Stimulated activated effector memory CD8-positive, alpha-beta T cell treated with anti-CD3 and anti-CD28 coated beads, Interleukin-12 subunit alpha, Interleukin-12 subunit beta, amount 100 ng/mL, for 72 hours (primary cell): ENCODE data around the gene TFDP2.
"Not testable (repeated sequence)": the region's sequence is repeated elsewhere in the genome, so short reads cannot be mapped to it uniquely, and the experiment has no call there.

Source experiments
- ATAC-seq: fragments of 150-1000 bp; cut with Tn5 transposase; 2 replicates; pipeline ENCODE4 v1.10.0; 2021
- DNase-seq, 2 donors: peaks; one replicate each; pipeline ENCODE4 v3.0.0; 2021 to 2022; ENCODE audit warnings: low spot score in 2 of 2
- H3K27ac Mint-ChIP-seq: one replicate; pipeline ENCODE4 v1.8.0; 2022; ENCODE audit warnings: mild to moderate bottlenecking, mixed read lengths
- H3K36me3 Mint-ChIP-seq: one replicate; pipeline ENCODE4 v1.8.0; 2022; ENCODE audit warnings: mild to moderate bottlenecking, mixed read lengths
- H3K4me1 Mint-ChIP-seq: one replicate; pipeline ENCODE4 v1.8.0; 2022; ENCODE audit warnings: mixed read lengths
- H3K4me3 Mint-ChIP-seq: one replicate; pipeline ENCODE4 v1.8.0; 2022; ENCODE audit warnings: mild to moderate bottlenecking, mixed read lengths
- H3K9me3 Mint-ChIP-seq: one replicate; pipeline ENCODE4 v1.8.0; 2022; ENCODE audit warnings: mixed read lengths

The TFDP2 gene

DNA sequence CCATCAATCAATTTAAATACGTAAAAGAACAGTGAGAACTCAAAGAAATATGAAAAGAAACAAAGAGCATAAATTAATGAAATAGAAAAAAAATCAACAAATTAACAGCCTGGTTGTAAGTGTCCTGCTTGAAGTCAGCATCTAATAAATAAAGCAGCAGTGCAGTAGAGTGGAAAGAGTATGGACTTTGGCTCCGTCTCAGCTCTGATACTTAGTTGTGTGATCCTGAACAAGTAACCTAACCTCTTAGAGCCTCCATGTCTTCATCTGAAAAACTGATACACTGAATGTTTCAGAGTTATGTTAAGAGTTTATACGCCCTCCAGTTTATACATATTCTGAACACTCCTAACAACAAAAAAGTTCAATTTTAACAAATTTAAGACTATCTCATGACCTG, 44.6 kb downstream of the TFDP2 start:
- ATAC-seq: no peak
- Mint-ChIP-seq H3K4me1 (peaks cover 13% of the 10 kb centered on the region), H3K4me3 (no peak overlapping the region)

DNA sequence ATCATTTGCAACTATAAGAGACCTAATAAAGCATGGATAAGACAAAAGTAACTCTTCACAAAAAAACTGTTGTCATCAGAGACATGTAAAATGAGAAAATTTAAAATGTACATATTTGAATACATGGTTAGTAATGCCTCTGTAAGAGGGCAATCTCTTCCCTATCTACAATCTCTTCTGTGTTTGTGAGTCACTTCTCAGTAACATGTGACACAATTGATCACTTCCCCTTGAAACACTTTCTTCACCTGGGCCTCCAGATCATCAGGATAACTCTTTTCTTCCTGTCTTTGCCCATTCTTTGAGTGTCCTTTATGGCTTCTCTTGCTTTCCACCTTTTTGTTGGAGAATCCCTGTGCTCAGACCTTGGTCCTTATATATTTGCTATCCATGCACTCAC, 50.4 kb downstream of the TFDP2 start:
- H3K36me3 Mint-ChIP-seq: no peaks in the 10 kb centered on the region
- H3K4me1 Mint-ChIP-seq: peaks cover 5% of the 10 kb centered on the region
- ATAC-seq (peak; percentile 81), DNase-seq (no peak)
- H3K4me3 Mint-ChIP-seq: no peak overlapping the region
- no peak overlapping the region for H3K27ac Mint-ChIP-seq
- no peaks in the 10 kb centered on the region for H3K9me3 Mint-ChIP-seq

More for the DNA sequence above, 44.6 kb downstream of the TFDP2 start:
- Mint-ChIP-seq H3K36me3 (no peaks in the 10 kb centered on the region), H3K27ac (no peak overlapping the region), H3K9me3 (no peaks in the 10 kb centered on the region)
- DNase-seq: no peak

DNA sequence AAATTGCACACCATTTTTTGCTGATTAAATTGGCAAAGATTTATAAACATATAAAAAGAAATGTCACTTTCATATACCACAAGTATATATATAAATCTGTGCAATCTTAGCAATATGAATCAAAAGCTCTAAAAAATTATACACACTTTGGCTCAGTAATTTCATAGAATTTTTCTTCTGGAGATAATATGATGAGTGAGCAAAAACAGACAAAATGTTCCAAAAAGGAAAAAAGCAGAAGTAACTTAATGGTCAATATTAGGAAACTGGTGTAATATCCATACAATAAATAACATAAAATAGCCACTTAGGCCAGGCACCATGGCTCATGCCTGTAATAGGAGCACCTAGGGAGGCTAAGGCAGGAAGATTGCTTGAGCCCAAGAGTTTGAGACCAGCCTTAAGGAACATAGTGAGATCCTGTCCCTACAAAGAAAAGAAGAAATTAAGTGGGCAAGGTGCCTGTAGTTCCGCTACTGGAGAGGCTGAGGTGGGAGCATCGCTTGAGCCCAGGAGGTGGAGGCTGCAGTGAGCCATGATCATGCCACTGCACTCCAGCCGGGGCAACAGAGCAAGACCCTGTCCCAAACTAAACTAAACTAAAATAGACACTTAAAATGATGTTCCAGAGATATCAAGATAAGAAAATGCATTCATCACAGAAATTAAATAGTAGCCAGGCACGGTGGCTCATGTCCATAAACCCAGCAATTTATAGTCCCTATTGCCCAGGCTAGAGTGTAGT, 52.1 kb downstream of the TFDP2 start:
- ATAC-seq: no peak

DNA sequence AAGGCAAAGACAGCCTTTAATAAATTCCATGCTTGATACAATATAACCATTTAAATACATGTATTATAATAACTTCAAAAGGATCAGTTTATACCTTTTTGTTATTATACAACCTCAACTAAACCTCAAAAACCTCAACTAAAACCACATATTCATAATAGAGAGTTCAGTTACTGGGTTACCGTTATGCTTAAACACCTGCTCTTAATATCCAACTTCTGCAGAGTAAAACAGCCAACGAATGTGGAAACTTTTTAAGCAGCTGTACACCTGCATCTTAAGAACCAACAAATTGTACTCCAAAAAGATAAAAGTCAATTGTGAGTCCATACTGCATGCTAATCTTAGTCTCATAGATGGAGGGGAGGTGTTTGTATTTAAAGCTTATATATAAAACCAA, 53.5 kb downstream of the TFDP2 start:
- H3K36me3 Mint-ChIP-seq: no peaks in the 10 kb centered on the region
- no peak overlapping the region for H3K4me3 Mint-ChIP-seq
- peaks cover 5% of the 10 kb centered on the region for H3K4me1 Mint-ChIP-seq
- ATAC-seq (no peak), DNase-seq (no peak)
- no peak overlapping the region for H3K27ac Mint-ChIP-seq
- no peaks in the 10 kb centered on the region for H3K9me3 Mint-ChIP-seq

More for the DNA sequence above, 52.1 kb downstream of the TFDP2 start:
- H3K9me3 Mint-ChIP-seq: no peaks in the 10 kb centered on the region
- DNase-seq: no peak
- H3K4me3 Mint-ChIP-seq: no peak overlapping the region
- H3K27ac Mint-ChIP-seq: no peak overlapping the region
- H3K36me3 Mint-ChIP-seq: no peaks in the 10 kb centered on the region
- peaks cover 5% of the 10 kb centered on the region for H3K4me1 Mint-ChIP-seq

DNA sequence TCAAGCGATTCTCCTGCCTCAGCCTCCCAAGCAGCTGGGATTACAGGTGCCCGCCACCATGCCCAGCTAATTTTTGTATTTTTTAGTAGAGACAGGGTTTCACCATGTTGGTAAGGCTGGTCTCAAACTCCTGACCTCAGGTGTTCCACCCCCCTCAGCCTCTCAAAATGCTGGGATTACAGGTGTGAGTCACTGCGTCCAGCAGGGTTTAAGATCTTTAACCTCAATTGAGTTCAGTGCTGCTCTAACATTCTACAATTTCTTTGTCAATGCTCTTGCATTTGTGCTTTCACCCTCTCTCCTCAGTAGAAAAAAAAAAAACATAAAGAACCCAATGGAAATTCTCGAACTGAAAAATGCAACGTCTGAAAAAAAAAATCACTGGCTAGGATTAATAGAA, 60.4 kb downstream of the TFDP2 start:
- H3K9me3 Mint-ChIP-seq, DNase-seq, H3K4me3 Mint-ChIP-seq, H3K27ac Mint-ChIP-seq, ATAC-seq, H3K36me3 Mint-ChIP-seq, H3K4me1 Mint-ChIP-seq: not testable (repeated sequence)

DNA sequence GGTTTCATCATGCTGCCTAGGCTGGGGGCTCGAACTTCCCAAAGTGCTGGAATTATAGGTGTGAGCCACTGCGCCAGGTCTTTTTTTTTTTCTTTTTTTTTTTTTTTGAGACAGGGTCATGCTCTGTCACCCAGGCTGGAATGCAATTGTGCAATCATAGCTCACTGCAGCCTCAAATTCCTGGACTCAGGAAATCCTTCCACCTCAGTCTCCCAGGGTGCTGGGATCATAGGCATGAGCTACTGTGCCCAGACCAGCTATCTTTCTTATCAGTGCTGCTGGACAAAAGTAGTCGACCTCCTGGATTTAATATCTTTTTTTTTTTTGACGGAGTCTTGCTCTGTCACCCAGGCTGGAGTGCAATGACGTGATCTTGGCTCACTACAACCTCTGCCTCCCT, 60.8 kb downstream of the TFDP2 start:
- ATAC-seq (no peak), DNase-seq (no peak)
- Mint-ChIP-seq H3K36me3 (no peaks in the 10 kb centered on the region), H3K9me3 (no peaks in the 10 kb centered on the region), H3K27ac (no peak overlapping the region), H3K4me3 (no peak overlapping the region), H3K4me1 (no peaks in the 10 kb centered on the region)

DNA sequence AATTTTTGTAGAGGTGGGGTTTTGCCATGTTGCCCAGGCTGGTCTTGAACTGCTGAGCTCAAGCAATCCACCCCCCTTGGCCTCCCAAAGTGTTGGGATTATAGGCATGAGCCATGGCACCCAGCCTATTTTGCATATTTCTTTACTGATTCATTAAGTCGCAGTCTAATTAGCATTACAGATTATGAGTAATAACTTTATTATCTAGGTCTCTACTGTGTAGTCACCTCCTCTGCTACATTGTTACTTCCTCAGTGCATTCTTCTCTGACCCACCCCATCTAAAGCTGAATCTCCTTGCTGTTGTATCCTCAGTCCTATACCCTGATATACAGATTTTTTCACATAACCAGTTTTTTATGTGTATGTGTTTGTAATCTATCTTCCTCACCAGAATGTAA, 61.7 kb downstream of the TFDP2 start:
- Mint-ChIP-seq H3K27ac (no peak overlapping the region), H3K9me3 (no peaks in the 10 kb centered on the region), H3K36me3 (no peaks in the 10 kb centered on the region), H3K4me1 (no peaks in the 10 kb centered on the region), H3K4me3 (no peak overlapping the region)
- DNase-seq (no peak), ATAC-seq (no peak)

DNA sequence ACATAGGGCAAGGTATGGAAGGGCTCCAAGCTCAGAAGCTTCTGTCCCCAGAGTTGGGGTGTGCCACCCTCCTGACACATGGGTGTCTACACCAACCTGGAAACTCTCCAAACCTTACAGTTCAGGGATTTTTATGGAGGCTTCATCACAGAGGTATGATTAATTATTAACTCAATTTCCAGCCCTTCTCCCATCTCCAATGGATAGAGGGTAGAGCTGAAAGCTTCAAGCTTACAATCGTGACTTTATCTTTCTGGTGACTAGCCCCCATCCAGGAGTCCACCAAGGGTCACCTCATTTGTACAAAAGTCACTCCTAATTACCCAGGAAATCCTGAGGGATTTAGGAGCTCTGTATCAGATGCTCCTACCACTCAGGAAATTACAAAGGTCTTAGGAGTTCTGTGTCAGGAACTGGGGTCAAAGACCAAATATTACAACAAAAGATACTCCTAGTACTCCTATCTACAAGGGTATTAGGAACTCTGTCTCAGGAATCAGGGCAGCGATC, 62.7 kb downstream of the TFDP2 start:
- no peaks in the 10 kb centered on the region for H3K36me3 Mint-ChIP-seq
- H3K4me1 Mint-ChIP-seq: no peaks in the 10 kb centered on the region
- no peak overlapping the region for H3K4me3 Mint-ChIP-seq
- H3K9me3 Mint-ChIP-seq: no peaks in the 10 kb centered on the region
- no peak for DNase-seq
- no peak overlapping the region for H3K27ac Mint-ChIP-seq
- ATAC-seq: no peak

DNA sequence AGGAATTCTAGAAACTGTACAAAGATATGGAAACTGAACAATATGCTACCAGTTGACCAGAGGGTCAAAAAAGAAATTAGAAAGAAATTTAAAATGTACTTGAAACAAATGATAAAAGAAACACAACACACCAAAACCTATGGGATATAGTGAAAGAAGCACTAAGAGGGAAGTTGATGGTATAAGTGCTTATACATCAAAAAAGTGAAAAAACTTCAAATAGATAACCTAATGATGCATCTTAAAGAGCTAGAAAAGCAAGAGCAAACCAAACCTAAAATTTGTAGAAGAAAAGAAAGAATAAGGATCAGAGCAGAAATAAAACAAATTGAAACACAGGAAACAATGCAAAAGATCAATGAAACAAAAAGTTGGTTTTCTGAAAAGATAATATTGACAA, 68.2 kb downstream of the TFDP2 start:
- Mint-ChIP-seq H3K4me1 (no peaks in the 10 kb centered on the region), H3K36me3 (no peaks in the 10 kb centered on the region), H3K27ac (no peak overlapping the region), H3K4me3 (no peak overlapping the region), H3K9me3 (peaks cover 8% of the 10 kb centered on the region)
- ATAC-seq: no peak
- DNase-seq: no peak

DNA sequence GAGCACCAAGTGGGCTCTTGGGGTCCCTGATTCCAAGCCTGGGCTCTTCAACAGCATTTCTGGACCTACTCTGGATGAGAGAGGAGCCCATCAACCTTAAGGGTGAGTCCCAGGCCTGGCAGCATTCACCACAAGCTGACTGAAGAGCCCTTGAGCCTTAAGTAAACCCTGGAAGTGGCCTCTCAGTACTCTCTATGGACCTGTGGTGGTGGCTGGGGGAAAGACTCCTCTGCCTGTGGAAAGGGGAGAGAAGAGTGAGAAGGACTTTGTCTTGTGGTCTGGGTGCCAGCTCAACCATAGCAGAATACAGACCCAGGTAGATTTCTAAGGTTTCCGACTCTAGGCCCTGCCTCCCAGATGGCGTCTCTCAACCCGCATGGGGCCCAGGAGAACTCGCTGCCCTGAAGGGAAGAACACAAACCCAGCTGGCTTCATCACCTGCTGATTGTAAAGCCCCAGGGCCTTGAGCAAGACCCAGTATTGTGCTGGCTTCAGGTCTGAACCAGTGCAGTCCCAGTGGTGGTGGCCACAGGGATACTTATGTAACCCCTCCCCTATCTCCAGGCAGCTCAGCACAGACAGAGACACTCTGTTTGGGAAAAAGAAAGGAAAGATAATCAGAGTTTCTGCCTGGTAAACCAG, 71.4 kb downstream of the TFDP2 start:
- Mint-ChIP-seq H3K27ac (no peak overlapping the region), H3K9me3 (peaks cover 8% of the 10 kb centered on the region), H3K4me3 (no peak overlapping the region), H3K4me1 (no peaks in the 10 kb centered on the region), H3K36me3 (no peaks in the 10 kb centered on the region)
- DNase-seq: no peak
- ATAC-seq: no peak

DNA sequence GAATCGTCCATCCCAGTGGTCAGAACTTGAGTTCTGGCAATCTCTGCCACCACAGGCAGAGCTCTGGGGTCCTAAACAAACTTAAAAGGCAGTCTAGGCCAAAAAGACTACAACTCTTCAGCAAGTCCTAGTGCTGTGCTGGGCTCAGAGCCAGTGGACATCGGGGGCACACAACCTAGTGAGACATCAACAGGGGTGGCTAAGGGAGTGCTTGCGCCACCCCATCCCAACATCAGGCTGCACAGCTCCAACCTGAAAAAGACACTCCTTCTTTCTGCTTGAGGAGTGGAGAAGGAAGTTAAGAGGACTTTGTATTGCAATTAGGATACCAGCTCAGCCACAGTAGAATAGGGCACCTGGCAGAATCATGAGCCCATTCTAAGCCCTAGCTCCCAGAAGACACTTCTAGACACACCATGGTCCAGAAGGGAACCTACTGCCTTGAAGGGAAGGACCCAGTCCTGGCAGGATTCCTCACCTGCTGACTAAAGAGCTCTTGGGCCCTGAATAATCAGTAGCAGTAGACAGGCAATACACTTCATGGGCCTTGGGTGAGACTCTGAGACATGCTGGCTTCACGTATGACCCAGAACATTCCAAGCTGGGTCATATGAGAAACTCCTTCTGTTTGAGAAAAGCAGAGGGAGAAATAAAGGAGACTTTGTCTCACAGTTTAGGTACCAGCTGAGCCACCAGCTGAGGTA, 72.0 kb downstream of the TFDP2 start:
- no peak for ATAC-seq

DNA sequence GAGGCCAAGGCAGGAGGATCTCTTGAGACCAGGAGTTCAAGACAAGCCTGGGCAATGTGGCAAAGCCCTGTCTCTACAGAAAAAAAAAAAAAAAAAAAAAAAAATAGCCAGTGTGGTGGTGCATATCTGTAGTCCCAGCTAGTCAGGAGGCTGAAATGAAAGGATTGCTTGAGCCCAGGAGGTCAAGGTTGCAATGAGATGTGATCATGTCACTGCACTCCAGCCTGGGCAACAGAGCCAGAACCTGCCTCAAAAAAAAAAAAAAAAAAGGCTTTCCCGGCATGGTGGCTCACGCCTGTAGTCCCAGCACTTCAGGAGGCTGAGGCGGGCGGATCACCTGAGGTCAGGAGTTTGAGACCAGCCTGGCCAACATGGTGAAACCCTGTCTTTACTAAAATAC, 73.7 kb downstream of the TFDP2 start:
- not testable (repeated sequence) for ATAC-seq, H3K4me1 Mint-ChIP-seq, H3K27ac Mint-ChIP-seq, H3K9me3 Mint-ChIP-seq, H3K36me3 Mint-ChIP-seq, H3K4me3 Mint-ChIP-seq, DNase-seq

More for the DNA sequence above, 72.0 kb downstream of the TFDP2 start:
- no peaks in the 10 kb centered on the region for H3K4me1 Mint-ChIP-seq
- H3K4me3 Mint-ChIP-seq: no peak overlapping the region
- DNase-seq: no peak
- no peaks in the 10 kb centered on the region for H3K36me3 Mint-ChIP-seq
- peaks cover 8% of the 10 kb centered on the region for H3K9me3 Mint-ChIP-seq
- no peak overlapping the region for H3K27ac Mint-ChIP-seq

DNA sequence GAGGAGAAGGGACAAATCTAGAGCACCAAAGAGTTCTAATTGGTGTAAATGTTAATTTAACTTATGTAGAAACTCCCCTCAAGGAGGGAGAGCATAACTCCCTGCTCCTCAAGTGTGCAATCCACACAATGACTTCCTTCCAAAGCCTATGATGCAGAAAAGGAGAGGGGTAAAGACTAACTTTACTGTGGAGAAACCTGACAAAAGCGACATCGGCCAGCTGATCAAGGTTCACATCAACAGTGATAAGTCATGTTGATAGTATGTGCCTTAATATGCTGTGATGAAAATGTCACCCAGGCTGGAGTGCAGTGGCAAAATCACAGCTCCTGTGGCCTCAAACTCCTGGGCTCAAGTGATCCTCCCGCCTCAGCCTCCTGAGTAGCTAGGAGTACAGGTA, 76.5 kb downstream of the TFDP2 start:
- Mint-ChIP-seq H3K36me3 (no peaks in the 10 kb centered on the region), H3K27ac (no peak overlapping the region), H3K9me3 (no peaks in the 10 kb centered on the region), H3K4me3 (no peak overlapping the region), H3K4me1 (peaks cover 6% of the 10 kb centered on the region)
- DNase-seq (no peak), ATAC-seq (no peak)

DNA sequence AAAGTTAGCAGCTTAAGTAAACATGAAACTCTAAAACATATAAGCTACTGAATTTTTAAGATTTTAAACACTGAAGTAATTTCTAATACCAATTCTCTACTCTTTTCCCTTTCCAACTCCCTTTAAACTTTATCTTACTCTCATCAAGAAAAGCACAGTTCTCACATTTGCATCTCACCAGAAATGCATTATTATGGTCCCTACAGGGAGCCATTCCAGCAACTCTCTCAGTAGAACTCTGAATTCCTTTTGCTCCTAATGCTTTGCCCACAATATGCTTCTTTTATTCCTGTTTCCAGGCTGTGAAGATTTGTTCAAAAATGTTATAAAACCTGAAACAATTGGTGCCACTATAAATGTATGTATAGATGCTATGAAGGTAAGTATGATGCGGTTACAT, 83.4 kb downstream of the TFDP2 start:
- Mint-ChIP-seq H3K9me3 (no peaks in the 10 kb centered on the region), H3K4me3 (no peak overlapping the region), H3K4me1 (no peaks in the 10 kb centered on the region), H3K27ac (no peak overlapping the region), H3K36me3 (no peaks in the 10 kb centered on the region)
- no peak for ATAC-seq
- no peak for DNase-seq

DNA sequence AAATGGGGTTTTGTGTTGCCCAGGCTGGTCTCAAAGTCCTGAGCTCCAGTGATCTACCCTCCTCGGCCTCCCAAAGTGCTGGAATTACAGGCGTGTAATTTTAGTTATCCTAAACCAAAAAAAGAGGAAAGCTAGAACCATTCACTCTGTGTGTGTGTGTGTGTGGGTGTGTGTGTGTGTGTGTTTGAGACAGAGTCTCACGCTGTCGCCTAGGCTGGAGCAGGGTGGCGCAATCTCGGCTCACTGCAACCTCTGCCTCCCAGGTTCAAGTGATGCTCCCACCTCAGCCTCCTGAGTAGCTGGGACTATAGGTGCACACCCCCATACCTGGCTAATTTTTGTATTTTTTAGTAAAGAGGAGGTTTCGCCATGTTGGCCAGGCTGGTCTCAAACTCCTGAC, 84.0 kb downstream of the TFDP2 start:
- DNase-seq: no peak
- Mint-ChIP-seq H3K9me3 (no peaks in the 10 kb centered on the region), H3K4me1 (no peaks in the 10 kb centered on the region), H3K4me3 (no peak overlapping the region), H3K27ac (no peak overlapping the region), H3K36me3 (no peaks in the 10 kb centered on the region)
- no peak for ATAC-seq

DNA sequence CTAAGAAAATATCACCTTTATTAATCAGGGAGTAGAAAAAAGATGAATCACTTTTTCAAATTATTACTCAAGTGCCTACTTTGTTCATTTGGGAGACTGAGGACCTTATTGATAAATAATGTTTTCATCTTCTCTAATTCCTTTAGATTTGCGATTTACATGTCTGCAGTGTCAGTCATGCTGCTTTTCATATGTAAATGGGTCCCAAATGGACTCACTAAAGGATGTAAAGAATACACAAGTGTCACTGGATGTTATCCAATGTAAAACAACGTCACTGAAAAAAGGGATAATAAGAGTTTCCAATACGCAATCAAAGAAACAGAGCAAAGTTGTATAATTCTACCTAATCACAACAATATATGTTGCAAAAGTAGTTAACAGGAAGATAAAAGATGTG, 84.9 kb downstream of the TFDP2 start:
- H3K9me3 Mint-ChIP-seq: no peaks in the 10 kb centered on the region
- no peak for ATAC-seq
- no peak for DNase-seq
- H3K4me3 Mint-ChIP-seq: no peak overlapping the region
- H3K36me3 Mint-ChIP-seq: no peaks in the 10 kb centered on the region
- no peak overlapping the region for H3K27ac Mint-ChIP-seq
- no peaks in the 10 kb centered on the region for H3K4me1 Mint-ChIP-seq
